Stomach (tissue), 9 donors: ENCODE measurements around the gene TEX53. TPM values are rescaled to one million over a fixed set of nuclear protein-coding genes. Genes with fewer than 3 reads are reported as not detected.

Experiments
- DNase-seq, 2 donors: peaks; one replicate each; pipeline versions ENCODE4 v3.0.0 to v3.0.0-alpha.2; 2013 to 2019
- H3K27ac ChIP-seq, 5 donors: fragments of 200-600 bp in 4 of 5; sonication (generic) in 4 of 5; one replicate each; pipeline ENCODE4 v1.5.1; 2013 to 2019; ENCODE audit warnings: mild to moderate bottlenecking in 1 of 5, moderate library complexity in 1 of 5
- H3K27me3 ChIP-seq, 3 donors: fragments of 200-600 bp; sonication (generic); one replicate each; pipeline ENCODE4 v1.5.1; 2017 to 2019; ENCODE audit warnings: mixed run types in 1 of 3
- H3K36me3 ChIP-seq, 4 donors: fragments of 200-600 bp; sonication (generic); 1 replicate in 3 of 4; 2 replicates in 1 of 4; pipeline ENCODE4 v1.5.1; 2016 to 2019
- H3K4me1 ChIP-seq, 4 donors: fragments of 200-600 bp; sonication (generic); one replicate each; pipeline ENCODE4 v1.5.1; 2016 to 2019
- H3K4me3 ChIP-seq, 4 donors: fragments of 200-600 bp; sonication (generic) in 3 of 4; one replicate each; pipeline ENCODE4 v1.5.1; 2016 to 2019; ENCODE audit warnings: mild to moderate bottlenecking in 1 of 4
- H3K9me3 ChIP-seq, 4 donors: fragments of 200-600 bp; sonication (generic); one replicate each; pipeline ENCODE4 v1.5.1; 2016 to 2019
- CTCF ChIP-seq, 7 experiments: fragments of 450-650 bp in 4 of 7; fragments of 200-600 bp in 3 of 7; sonication (generic) in 3 of 7; IDR thresholded peaks; one replicate each; pipeline ENCODE4 v1.5.1; 2016 to 2019; ENCODE audit warnings: antibody characterized with exemption in 7 of 7, control low read depth in 2 of 7, mild to moderate bottlenecking in 1 of 7
- EP300 ChIP-seq: sonication (generic); formaldehyde crosslinking; IDR thresholded peaks from one replicate; pipeline ENCODE4 v1.6.1; 2017; ENCODE audit warnings: antibody characterized with exemption
- POLR2A ChIP-seq, 4 donors: fragments of 450-650 bp; IDR thresholded peaks; one replicate each; pipeline ENCODE4 v1.6.1; 2016; ENCODE audit warnings: antibody characterized with exemption in 4 of 4, control low read depth in 2 of 4, mild to moderate bottlenecking in 1 of 4, moderate library complexity in 1 of 4
- POLR2AphosphoS5 ChIP-seq, 3 donors: sonication (generic); formaldehyde crosslinking; IDR thresholded peaks; one replicate each; pipeline ENCODE4 v1.6.1; 2016; ENCODE audit warnings: antibody characterized with exemption in 3 of 3
- WGBS, 5 donors: extraction: QIAGEN DNeasy Blood & Tissue Kit in 3 of 5; methylation state at CpG; one replicate each; pipeline versions ENCODE4 v1.1.5 to v1.1.7; 2013 to 2018; 5-methylcytosine and 5-hydroxymethylcytosine counted together
- intact Hi-C: fragments of 100-400 bp; cut with DNase I; formaldehyde crosslinking; loops from one replicate; pipeline ENCODE4 v1.15.1; 2023; ENCODE audit warnings: low total_unique reads
- polyA plus RNA-seq, 3 donors: library from polyadenylated mRNA; stranded (reverse); fragments of 200-250 nt; gene quantifications; one replicate each; pipeline ENCODE4 v1.2.3, GENCODE V29; 2013
- total RNA-seq, 5 donors: library from RNA; depleted of rRNA; stranded (reverse); fragments of >200 nt; gene quantifications; one replicate each; pipeline versions ENCODE4 v1.1.0 to v1.2.3, GENCODE V29; 2014 to 2016
- donor health status: healthy with polysubstance abuse.
- donor health status: Bipolar disorder and iron deficiency.
- donor health status: healthy.

TEX53 gene
- total and polyA plus RNA-seq, 8 donors = not detected

- Histone ChIP-seq H3K27ac (peak overlapping the region in 4 of 5 donors; percentile 46 to 95 (median 94)), H3K9me3 (no peaks in the 10 kb centered on the region), H3K4me1 (peaks cover 24 to 52% (median 47%) of the 10 kb centered on the region in 4 donors), H3K36me3 (peaks cover 0 to 6% (median 2%) of the 10 kb centered on the region in 4 donors), H3K27me3 (no peaks in the 10 kb centered on the region), H3K4me3 (peak overlapping the region; percentile 62 to 82 (median 76))
- DNase-seq = no peak
- intact Hi-C loops = no loop called here
- TF ChIP-seq POLR2A (IDR thresholded peaks at IDR 0.05) (no peak), CTCF (IDR thresholded peaks at IDR 0.05) (no peak), POLR2AphosphoS5 (IDR thresholded peaks at IDR 0.05) (no peak), EP300 (no peak)
- WGBS, 5 donors = 65 to 86% (median 72%) methylated on average over 5 to 7 of the region's 7 CpGs
Observed at GRCh38 chr9:114613087-114613486, 44.5 kb downstream of the TEX53 start.

- WGBS, 5 donors = 16 to 33% (median 24%) methylated on average over 4 of the region's 4 CpGs
- H3K4me1 ChIP-seq = peaks cover 23 to 48% (median 44%) of the 10 kb centered on the region in 4 donors
- DNase-seq = peak in 1 of 2 donors; percentile 22
- H3K27me3 ChIP-seq = no peaks in the 10 kb centered on the region
- TF ChIP-seq CTCF (IDR thresholded peaks at IDR 0.05) (no peak), POLR2A (IDR thresholded peaks at IDR 0.05) (no peak), POLR2AphosphoS5 (IDR thresholded peaks at IDR 0.05) (no peak), EP300 (no peak)
- H3K36me3 ChIP-seq = no peaks in the 10 kb centered on the region
- peak overlapping the region; percentile 62 to 82 (median 76) for H3K4me3 ChIP-seq
- peak overlapping the region; percentile 90 to 95 (median 95) for H3K27ac ChIP-seq
- H3K9me3 ChIP-seq = no peaks in the 10 kb centered on the region
- intact Hi-C loops = no loop called here
Observed at GRCh38 chr9:114612272-114612923, 45.2 kb downstream of the TEX53 start.

- no peaks in the 10 kb centered on the region for H3K27me3 ChIP-seq
- H3K4me1 ChIP-seq = peaks cover 16 to 44% (median 37%) of the 10 kb centered on the region in 4 donors
- peak overlapping the region; percentile 62 to 82 (median 76) for H3K4me3 ChIP-seq
- intact Hi-C loops = no loop called here
- H3K27ac ChIP-seq = peak overlapping the region; percentile 90 to 95 (median 95)
- 2 to 6% (median 4%) methylated on average over 17 to 58 of the region's 58 CpGs for whole genome bisulfite sequencing, 5 donors
- no peaks in the 10 kb centered on the region for H3K9me3 ChIP-seq
- no peak for TF ChIP-seq EP300
- no peak for TF ChIP-seq POLR2A (IDR thresholded peaks at IDR 0.05)
- no peak for TF ChIP-seq POLR2AphosphoS5 (IDR thresholded peaks at IDR 0.05)
- no peak for TF ChIP-seq CTCF (IDR thresholded peaks at IDR 0.05)
- peak; percentile 55 to 79 for DNase-seq
- H3K36me3 ChIP-seq = no peaks in the 10 kb centered on the region
Observed at GRCh38 chr9:114611516-114612271, 45.9 kb downstream of the TEX53 start.

GRCh38 chr9:114608525-114608796 lies 49.1 kb downstream of the TEX53 start:
- WGBS, 5 donors = 70 to 93% (median 84%) methylated on average over 2 of the region's 2 CpGs
- DNase-seq = no peak
- Histone ChIP-seq H3K27ac (no peak overlapping the region), H3K27me3 (no peaks in the 10 kb centered on the region), H3K4me3 (no peak overlapping the region), H3K4me1 (peaks cover 15 to 38% (median 28%) of the 10 kb centered on the region in 4 donors), H3K9me3 (no peaks in the 10 kb centered on the region), H3K36me3 (no peaks in the 10 kb centered on the region)
- intact Hi-C loops = no loop called here
- TF ChIP-seq CTCF (IDR thresholded peaks at IDR 0.05) (no peak), POLR2A (IDR thresholded peaks at IDR 0.05) (no peak), EP300 (no peak), POLR2AphosphoS5 (IDR thresholded peaks at IDR 0.05) (no peak)
